ENCODE data around the gene FLT4. TPM values are rescaled to one million over a fixed set of nuclear protein-coding genes. Genes with fewer than 3 reads are reported as not detected.

FLT4 gene
- total and polyA plus RNA-seq, 2 donors (not counting 1 experiment from before 2014, with no cell fraction given): 0.01 TPM; not detected in 1

DNA sequence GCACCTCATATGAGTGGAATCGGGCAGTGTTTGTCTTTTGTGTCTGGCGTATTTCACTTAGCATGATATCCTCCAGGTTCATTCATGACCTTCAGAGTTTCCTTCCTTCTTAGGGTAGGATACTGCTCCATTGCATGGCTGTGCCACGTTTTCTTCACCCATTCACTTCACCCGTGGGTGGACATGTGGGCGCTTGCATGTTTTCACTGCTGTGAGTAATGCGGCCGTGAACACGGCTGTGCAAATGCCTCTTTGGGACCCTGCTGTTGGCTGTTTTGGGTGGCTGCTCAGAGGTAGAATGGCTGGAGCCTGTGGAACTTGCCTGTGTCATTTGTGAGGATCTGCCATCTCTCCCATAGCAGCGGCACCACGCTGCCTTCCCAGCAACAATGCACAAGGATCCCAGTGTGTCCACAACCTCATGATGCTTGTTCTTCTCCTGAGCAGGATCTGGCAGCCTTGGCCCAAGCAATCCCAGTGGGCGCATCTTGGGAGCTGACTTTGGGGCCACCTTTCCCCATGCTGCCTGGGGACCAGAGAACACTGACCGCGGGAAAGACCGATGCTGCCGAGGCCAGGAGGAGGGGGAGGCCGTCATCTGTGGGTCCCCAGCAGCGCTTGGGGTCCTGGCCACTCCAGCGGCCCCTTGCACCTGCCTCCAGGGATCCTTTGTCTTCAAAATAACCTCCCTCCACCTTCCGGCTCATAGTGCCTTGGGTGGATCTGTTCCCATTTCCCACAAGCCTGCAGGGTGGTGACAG is 55.8 kb downstream of the FLT4 start:
- Histone ChIP-seq H2AFZ (ENCODE audit: insufficient read depth, low read depth, low read length, poor library complexity, severe bottlenecking) (no peak overlapping the region), H3K4me1 (ENCODE audit: control insufficient read depth in 2 of 2, insufficient read depth in 2 of 2, low read length in 2 of 2) (no peaks in the 10 kb centered on the region), H3K36me3 (replicated peaks in 1 of 2; ENCODE audit: control extremely low read depth in 1 of 2, control insufficient read depth in 1 of 2, extremely low read depth in 1 of 2, insufficient read depth in 2 of 2, low read length in 1 of 2) (no peaks in the 10 kb centered on the region), H3K9ac (ENCODE audit: low read length) (no peak overlapping the region), H3K9me3 (ENCODE audit: control extremely low read depth in 1 of 3, control insufficient read depth in 2 of 3, insufficient read depth in 1 of 3, low read length in 2 of 3) (peaks cover 0 to 5% (median 0%) of the 10 kb centered on the region in 3 donors), H3K4me3 (ENCODE audit: control extremely low read depth in 1 of 5, extremely low read depth in 1 of 5, insufficient read depth in 1 of 5, low read depth in 2 of 5, low read length in 4 of 5) (no peak overlapping the region), H3K27ac (ENCODE audit: low read length in 2 of 2) (no peak overlapping the region), H3K79me2 (ENCODE audit: control insufficient read depth, insufficient read depth, low read length) (no peaks in the 10 kb centered on the region), H3K4me2 (replicated peaks; ENCODE audit: low read depth, low read length, poor library complexity, severe bottlenecking) (no peak overlapping the region), H3K27me3 (replicated peaks in 1 of 4; ENCODE audit: control extremely low read depth in 1 of 4, control insufficient read depth in 3 of 4, insufficient read depth in 4 of 4, low read length in 3 of 4) (peaks cover 0 to 17% (median 2%) of the 10 kb centered on the region in 4 experiments), H4K20me1 (ENCODE audit: control insufficient read depth, insufficient read depth, low read length, poor library complexity, severe bottlenecking) (no peaks in the 10 kb centered on the region)
- Mint-ChIP-seq H3K4me3 (no peak overlapping the region), H3K27ac (no peak overlapping the region), H3K27me3 (peaks cover 28% of the 10 kb centered on the region), H3K9me3 (ENCODE audit: insufficient read depth) (no peaks in the 10 kb centered on the region), H3K4me1 (peaks cover 3% of the 10 kb centered on the region)
- intact Hi-C loops (cut with micrococcal nuclease): no loop called here
- ATAC-seq (ENCODE audit: low read depth): no peak
- DNase-seq: no peak
- no peak for TF ChIP-seq EZH2 (IDR thresholded peaks at IDR 0.05; ENCODE audit: borderline replicate concordance, insufficient read depth, low read depth, low read length, poor library complexity, severe bottlenecking)
- TF ChIP-seq, protein P1, sequence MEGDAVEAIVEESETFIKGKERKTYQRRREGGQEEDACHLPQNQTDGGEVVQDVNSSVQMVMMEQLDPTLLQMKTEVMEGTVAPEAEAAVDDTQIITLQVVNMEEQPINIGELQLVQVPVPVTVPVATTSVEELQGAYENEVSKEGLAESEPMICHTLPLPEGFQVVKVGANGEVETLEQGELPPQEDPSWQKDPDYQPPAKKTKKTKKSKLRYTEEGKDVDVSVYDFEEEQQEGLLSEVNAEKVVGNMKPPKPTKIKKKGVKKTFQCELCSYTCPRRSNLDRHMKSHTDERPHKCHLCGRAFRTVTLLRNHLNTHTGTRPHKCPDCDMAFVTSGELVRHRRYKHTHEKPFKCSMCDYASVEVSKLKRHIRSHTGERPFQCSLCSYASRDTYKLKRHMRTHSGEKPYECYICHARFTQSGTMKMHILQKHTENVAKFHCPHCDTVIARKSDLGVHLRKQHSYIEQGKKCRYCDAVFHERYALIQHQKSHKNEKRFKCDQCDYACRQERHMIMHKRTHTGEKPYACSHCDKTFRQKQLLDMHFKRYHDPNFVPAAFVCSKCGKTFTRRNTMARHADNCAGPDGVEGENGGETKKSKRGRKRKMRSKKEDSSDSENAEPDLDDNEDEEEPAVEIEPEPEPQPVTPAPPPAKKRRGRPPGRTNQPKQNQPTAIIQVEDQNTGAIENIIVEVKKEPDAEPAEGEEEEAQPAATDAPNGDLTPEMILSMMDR (IDR thresholded peaks at IDR 0.05): no peak
- 96% methylated on average over 14 of the region's 19 CpGs for WGBS (ENCODE audit: insufficient coverage)
- POLR2A ChIA-PET: no interaction called here
- CTCF ChIA-PET: no interaction called here

DNA sequence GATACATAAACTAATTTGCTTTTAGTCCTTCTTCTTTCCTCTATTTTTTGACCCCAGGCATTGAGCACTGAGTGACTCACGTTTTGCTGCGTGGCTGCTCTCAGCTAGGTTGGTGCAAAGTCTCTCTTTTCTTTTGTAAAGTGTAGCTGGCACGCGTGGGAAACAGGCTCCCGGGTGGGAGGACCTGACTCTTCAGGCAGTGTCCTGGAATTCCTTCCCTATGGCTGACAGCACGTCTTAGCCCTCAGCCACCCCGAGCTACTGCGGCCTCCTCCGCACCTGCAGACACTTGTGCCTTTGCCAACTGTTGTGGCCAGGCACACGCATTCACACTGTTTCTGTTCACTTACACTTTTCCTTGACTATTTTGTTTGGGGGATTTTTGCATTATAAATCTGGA is 57.2 kb downstream of the FLT4 start:
- H3K27me3 Mint-ChIP-seq: peaks cover 28% of the 10 kb centered on the region
- no peak overlapping the region for H3K4me3 Mint-ChIP-seq
- TF ChIP-seq EZH2 (IDR thresholded peaks at IDR 0.05; ENCODE audit: borderline replicate concordance, insufficient read depth, low read depth, low read length, poor library complexity, severe bottlenecking): no peak
- TF ChIP-seq, protein P1 (IDR thresholded peaks at IDR 0.05): no peak
- WGBS (ENCODE audit: insufficient coverage): 90% methylated on average over 7 of the region's 10 CpGs
- Histone ChIP-seq H2AFZ (ENCODE audit: insufficient read depth, low read depth, low read length, poor library complexity, severe bottlenecking) (no peak overlapping the region), H3K27me3 (replicated peaks in 1 of 4; ENCODE audit: control extremely low read depth in 1 of 4, control insufficient read depth in 3 of 4, insufficient read depth in 4 of 4, low read length in 3 of 4) (peaks cover 0 to 17% (median 2%) of the 10 kb centered on the region in 4 experiments), H3K79me2 (ENCODE audit: control insufficient read depth, insufficient read depth, low read length) (no peaks in the 10 kb centered on the region), H3K9me3 (ENCODE audit: control extremely low read depth in 1 of 3, control insufficient read depth in 2 of 3, insufficient read depth in 1 of 3, low read length in 2 of 3) (peaks cover 0 to 5% (median 0%) of the 10 kb centered on the region in 3 donors), H3K4me3 (ENCODE audit: control extremely low read depth in 1 of 5, extremely low read depth in 1 of 5, insufficient read depth in 1 of 5, low read depth in 2 of 5, low read length in 4 of 5) (no peak overlapping the region), H3K9ac (ENCODE audit: low read length) (no peak overlapping the region), H3K4me1 (ENCODE audit: control insufficient read depth in 2 of 2, insufficient read depth in 2 of 2, low read length in 2 of 2) (no peaks in the 10 kb centered on the region), H3K4me2 (replicated peaks; ENCODE audit: low read depth, low read length, poor library complexity, severe bottlenecking) (no peak overlapping the region), H4K20me1 (ENCODE audit: control insufficient read depth, insufficient read depth, low read length, poor library complexity, severe bottlenecking) (no peaks in the 10 kb centered on the region), H3K27ac (ENCODE audit: low read length in 2 of 2) (no peak overlapping the region), H3K36me3 (replicated peaks in 1 of 2; ENCODE audit: control extremely low read depth in 1 of 2, control insufficient read depth in 1 of 2, extremely low read depth in 1 of 2, insufficient read depth in 2 of 2, low read length in 1 of 2) (no peaks in the 10 kb centered on the region)
- no peaks in the 10 kb centered on the region for H3K9me3 Mint-ChIP-seq (ENCODE audit: insufficient read depth)
- no peak overlapping the region for H3K27ac Mint-ChIP-seq
- no peak for ATAC-seq (ENCODE audit: low read depth)
- DNase-seq: no peak
- ChIA-PET POLR2A (no interaction called here), CTCF (no interaction called here)
- intact Hi-C loops (cut with micrococcal nuclease): no loop called here
- peaks cover 3% of the 10 kb centered on the region for H3K4me1 Mint-ChIP-seq
